Stimulated activated CD8-positive, alpha-beta memory T cell treated with anti-CD3 and anti-CD28 coated beads, Interleukin-7, amount 100 ng/mL, for 24 hours (primary cell): ENCODE measurements around the gene ZNF23.
"Not testable (repeated sequence)": the region's sequence is repeated elsewhere in the genome, so short reads cannot be mapped to it uniquely, and the experiment has no call there.

ENCODE experiments used
- DNase-seq: peaks from one replicate; pipeline ENCODE4 v3.0.0-alpha.2; 2020; ENCODE audit warnings: low read depth

The ZNF23 gene

DNA sequence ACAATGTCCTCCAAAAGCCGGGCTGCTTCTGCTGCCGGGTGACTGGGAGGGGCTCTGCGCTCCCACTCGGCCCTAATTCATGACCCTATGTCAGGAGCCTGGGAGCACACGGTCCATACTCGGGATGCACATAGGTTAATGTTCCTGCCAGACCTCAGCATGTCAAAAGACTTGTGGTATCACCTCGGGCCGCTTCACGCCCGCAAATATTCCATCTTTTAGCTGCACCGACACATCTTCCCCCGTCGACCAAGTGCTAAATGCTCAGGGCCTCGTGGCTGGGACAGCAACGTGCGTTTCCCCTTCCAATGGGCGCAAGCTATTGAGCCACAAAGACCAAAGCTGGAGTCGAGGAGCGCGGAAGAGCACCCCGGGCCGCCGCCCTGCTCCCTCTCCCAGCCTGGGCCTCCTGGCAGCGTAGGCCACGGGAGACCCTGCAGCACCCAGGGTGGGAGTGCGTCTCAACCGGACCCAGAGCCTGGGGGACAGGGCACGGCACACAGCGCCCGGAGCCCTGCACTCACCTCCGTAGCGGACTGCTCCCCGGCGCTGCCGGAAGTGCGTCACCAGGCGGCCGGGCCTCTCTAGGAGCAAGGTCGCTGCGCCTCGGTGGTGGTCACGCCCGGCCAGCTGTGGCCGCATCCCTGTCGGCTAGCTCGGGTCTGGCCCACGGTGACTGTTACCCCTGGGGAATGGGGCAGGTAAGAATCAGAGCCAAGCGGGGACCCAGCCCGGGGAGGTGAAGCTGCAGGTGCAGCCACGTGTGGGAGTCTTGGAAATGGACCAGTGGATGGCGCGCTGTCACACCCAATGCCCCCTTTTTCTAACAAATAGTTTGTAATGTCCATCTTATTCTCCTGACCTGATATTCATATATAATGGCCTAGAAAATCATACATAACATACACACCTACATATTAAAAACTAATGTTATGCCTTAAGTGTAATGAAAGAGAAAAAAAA, at the start of gene ZNF23:
ZNF23 (minus strand) TSS at position 562 of the 963 bp plus-strand sequence. CDS start 5,451 bp downstream, outside the sequence.
- DNase-seq: peak; percentile 64

DNA sequence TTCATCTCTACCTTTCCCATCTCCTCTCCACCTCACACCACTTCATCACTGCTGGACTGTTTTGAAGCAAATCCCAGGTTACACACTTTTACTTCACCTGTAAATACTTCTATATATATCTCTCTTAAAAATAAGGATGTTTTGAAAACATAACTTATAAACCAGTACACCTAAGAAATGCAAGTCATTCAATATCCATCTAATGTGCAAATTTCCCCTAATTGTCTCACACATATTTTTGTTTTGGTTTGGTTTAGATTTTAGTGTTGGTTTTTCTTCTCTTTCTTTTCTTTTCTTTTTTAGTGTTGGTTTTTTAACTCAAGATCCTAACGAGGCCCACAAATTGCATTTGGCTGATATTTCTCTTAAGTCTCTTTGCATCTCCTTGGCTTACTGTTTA, 45.0 kb upstream of the ZNF23 start:
- DNase-seq: no peak

DNA sequence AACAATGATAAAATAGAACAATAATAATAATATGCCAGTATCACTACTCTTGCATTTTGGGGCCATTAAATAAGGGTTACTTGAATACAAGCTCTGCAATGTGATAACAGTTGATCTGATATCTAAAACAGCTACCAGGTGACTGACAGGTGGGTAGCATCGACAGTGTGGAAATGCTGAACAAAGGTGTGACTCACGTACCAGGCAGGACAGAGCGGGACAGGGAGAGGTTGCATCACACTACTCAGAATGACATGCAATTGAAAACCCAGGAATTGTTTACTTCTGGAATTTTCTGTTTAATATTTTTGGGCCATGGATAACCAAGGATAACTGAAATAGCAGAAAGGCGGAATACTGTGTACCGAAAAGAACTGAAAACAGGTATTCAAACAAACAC, 42.9 kb upstream of the ZNF23 start:
- DNase-seq: no peak

DNA sequence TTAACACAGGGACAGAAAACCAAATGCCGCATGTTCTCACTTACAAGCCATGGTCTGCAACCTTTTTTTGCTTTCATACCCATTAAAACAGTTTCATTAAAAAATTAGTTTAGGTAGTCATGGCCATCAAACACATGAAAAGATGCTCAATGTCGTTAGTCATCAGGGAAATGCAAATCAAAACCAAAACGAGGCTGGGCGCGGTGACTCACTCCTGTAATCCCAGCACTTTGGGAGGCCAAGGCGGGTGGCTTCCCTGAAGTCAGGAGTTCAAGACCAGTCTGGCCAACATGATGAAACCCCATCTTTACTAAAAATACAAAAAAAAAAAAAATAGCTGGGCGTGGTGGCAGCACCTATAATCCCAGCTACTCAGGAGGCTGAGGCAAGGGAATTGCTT, 42.0 kb upstream of the ZNF23 start:
- DNase-seq: not testable (repeated sequence)

DNA sequence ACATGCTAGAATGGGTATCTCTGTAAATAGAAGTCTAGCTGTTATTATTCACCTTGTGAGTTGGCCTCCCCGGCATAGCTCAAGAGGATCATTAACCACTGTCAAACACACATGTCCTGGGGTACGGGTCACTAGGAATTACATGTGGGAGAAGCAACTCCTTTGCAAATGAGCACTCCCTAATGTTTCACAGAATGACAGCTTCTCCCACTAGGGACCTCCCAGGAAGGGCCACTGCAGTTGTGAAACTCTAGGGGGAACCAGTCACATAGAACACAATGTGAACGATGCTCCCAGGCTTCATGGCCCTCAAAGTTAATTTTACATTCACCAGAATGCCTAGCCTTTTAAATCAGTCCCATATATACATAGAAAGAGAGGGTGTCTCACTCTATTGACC, 39.5 kb upstream of the ZNF23 start:
- DNase-seq: no peak

DNA sequence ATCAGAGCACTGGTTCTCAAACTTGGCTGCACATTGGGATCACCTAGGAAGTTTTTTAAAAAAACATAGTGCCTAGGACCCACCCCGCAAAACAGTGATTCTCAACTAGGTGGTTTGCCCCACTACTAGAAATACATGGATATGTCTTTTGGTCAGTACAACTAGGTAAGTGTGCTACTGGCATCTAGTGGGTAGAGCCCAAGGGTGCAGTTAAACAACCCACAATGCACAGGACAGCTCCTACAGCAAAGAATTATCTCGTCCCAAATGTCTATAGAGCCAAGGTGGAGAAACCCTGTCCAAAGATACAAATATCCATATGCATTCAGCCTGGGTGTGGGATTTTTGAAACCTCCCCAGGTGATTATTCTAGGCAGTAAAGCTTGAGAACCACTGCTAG, 38.9 kb upstream of the ZNF23 start:
- no peak for DNase-seq

DNA sequence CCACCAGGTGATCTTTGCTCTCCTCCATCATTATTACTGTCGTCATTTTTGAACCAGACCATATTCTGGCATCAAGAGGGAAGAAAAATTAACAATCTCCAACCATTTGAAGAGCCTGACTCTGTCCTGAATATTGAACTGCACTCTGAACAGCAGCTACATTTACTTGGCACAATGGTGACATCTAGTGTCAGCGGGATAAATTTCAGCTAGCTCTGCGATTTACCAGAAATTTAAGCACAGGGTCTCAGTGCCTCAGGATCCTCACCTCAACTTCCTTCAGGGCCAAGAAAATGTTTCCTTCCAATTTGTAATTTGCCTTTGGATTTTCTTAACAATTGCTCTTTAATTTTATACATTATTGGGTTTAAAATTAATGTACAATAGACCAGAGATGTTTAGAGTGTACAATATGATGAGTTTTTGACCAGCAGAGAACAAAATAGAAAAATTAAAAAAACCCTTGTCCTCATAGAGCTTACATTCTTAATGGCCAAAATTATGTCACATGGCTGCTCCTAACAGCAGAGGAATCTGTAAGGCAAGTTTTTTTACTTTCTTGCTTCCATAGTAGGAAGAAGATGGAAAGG, 37.8 kb upstream of the ZNF23 start:
- DNase-seq: no peak

DNA sequence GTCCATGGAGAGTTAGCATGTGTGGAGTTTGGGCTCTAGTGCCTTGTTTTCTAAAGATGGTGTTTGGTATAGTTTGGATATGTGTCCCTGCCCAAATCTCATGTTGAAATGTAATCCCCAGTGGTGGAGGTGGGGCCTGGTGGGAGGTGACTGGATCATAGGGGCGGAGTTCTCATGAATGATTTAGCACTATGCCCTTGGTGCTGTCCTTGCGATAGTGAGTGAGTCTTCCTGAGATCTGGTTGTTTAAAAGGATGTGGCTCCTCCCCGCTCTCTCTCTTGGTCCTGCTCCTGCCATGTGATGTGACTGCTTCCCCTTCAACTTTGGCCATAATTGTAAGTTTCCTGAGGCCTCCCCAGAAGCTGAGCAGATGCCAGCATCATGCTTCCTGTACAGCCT, 36.0 kb upstream of the ZNF23 start:
- no peak for DNase-seq

DNA sequence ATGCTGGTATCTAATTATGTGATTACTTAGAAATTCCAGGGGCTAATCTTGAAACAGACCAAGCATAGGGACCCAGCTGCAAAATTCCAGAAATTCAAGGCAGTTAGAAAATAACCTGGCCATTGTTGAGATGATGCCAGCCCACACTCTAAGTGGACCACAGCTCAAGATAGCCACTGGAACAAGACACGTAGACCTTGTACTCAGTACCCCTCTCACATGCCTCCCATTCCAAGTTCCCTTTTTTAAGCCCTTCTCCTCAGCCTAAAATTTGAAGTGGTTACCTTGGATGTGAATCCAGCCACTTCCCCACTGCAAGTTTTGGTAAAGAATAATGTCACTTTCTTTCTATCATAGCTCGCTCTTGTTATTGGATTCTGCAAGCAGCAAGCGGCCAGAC, 31.2 kb upstream of the ZNF23 start:
- DNase-seq: no peak

DNA sequence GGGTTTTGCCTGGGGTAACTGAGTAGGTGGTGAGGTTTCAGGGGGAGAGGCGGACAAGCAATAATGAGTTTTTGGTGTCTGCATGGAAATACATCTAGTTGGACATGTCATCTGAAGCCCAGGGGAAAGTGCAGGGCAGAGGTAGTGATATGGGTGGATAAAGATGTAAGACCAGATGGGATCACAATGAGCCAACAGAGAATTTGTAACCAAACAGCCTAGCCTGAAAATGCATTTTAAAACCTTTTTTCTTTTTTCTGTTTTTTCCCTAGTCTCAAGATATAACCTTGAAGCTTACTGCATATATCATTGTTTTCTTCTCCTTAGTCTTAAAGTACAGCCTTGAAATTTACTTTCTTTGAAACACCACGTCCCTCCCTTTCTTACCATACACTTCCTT, 30.7 kb upstream of the ZNF23 start:
- DNase-seq: no peak

DNA sequence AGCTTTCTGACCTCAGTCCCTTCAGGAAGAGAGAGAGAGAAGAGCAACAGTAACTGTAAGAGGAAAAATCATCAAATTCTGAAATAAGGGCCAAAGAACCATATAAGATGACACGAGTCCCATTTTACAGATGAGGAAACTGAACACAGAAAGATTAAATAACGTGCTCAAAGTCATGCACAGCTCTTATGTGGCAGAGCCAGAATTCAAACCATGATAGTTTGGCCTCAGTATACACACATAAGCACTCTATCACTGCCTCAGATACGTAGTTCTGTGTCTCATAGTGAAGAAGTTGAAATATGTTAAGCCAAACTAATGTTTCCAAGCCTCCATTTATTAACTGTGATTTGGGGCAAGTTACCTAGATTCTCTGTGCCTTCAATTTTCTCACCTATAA, 29.0 kb upstream of the ZNF23 start:
- no peak for DNase-seq

DNA sequence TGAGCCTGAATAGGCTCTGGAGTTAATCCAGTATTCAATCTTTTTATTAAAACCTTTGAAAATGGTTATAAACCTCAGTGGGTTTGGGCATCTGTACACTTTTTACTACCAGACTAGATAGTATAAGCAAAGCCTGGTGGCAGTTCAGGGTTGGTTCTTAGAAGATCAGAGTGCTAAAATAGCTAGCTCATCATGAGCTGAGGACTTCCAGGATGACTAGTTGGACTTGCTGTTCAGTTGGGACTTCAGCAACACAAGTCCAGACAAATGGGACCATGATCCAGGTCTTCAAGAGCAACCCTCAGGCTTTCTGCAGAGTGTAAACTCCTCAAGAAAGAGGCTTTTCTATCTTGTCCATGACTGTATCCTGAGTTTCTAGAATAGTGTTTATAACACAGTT, 28.3 kb upstream of the ZNF23 start:
- no peak for DNase-seq

DNA sequence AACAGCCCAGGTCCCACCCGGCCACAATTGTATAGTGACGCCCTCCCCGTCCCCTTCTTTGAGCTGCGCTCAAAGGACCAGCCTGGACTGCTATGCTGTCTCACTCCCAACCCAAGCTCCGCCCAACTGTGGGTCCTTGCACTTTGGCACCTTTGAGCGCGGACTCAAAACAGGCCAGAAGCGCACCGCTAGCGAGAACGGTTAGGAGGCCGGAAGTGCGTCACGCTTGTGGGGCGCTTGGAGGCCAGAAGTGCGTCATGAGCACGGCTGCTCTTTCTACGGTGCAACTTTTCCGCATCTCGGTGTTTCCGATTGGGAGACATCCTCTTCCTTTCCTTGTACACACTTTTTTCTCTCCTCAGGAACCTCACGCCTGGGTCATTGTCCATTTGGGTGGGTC, 27.1 kb upstream of the ZNF23 start, which contains the start of gene ZNF19:
ZNF19 (minus strand) TSS at position 203 of the 400 bp plus-strand sequence. CDS start 7,210 bp downstream, outside the sequence.
- DNase-seq: no peak

DNA sequence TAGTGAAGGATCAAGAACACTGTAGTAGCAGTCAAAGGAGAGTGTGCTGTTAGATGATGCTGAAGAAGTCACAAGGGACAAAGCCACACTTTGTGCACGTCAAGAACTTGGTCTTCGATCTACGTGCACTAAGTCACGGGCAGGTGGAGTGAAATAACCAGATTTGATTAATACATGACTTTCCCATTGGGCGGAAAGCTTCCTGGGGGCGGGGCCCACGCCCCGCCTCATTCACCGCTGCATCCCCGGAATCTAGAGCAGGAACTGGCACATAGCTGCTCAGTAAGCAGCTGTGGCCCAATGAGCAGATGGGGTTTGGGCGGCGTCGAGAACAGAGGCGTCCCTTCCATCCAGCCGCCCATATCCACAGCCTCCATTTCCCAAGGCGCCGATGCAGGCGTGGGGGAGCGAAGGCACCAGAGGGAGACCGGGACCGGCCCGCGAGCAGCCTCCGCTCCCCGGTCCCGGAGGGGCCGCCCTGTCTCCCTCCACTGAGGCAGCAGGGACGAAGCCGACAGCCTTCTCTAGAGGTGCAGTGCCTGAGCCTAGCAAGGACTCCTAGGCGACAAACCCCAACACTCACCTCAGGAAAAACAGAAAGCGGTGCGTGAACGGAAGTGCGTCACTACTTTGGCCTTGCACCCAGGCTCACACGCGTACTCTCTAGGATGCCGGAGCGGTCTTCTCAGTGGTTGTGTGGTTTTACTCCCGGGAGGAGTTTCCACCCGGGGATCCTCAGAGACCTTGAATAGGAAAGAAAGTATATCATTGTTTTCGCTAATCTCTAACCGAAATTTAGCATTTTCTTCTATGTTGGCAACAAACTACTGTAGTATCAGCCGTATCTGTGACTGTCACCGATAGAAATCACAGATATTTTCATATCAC, 22.2 kb upstream of the ZNF23 start:
- DNase-seq: peak; percentile 48

DNA sequence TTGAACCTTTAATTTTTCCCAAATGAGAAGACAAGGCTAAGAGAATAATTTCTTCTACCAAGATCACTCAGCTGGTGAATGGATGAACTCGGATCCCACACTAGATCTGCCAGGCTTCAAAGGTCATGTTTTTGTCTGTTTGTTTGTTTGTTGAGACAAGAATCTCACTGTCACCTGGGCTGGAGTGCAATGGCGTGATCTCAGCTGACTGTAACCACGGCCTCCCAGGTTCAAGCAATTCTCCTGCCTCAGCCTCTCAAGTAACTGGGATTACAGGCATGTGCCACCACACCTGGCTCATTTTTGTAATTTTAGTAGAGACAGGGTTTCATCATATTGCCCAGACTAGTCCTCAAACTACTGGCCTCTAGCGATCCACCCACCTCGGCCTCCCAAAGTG, 20.5 kb upstream of the ZNF23 start:
- no peak for DNase-seq

DNA sequence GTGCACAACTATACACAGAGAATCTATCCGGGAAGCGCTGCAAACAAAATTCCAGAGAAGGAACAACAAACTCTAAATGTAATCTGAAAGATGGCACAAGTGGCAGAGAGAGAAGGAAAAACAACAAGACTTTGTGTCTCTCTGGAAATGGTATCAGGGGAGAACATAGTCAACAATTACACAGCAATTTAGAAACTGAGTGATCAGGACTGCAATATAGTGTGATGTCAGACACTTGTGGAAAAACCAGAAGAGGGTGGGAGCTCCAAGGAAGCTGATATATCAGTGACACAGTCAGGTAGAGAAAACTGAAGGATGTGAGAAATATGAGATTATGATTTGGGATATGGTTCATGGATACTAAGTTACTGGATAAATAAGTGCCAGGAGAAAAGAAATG, 18.9 kb upstream of the ZNF23 start:
- no peak for DNase-seq

DNA sequence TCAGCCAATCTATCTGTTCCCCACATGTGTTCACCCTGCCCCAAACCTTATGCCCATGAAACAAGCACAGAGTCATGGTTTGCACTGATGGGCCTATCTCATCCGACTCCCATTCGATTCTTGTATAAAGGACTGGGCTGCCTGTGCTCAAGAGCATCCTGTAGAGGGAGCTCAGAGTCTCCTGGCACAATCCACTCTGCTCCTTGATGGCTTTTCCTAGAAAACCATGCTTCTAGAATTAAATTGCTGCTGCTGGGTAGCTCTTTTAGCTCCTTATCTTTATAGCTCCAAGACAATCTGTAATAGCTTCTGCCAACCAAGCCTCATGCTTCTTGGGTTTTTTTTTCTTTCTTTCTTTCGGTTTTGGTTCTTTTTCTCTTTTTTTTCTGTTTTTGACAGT, 17.4 kb upstream of the ZNF23 start:
- DNase-seq: no peak

DNA sequence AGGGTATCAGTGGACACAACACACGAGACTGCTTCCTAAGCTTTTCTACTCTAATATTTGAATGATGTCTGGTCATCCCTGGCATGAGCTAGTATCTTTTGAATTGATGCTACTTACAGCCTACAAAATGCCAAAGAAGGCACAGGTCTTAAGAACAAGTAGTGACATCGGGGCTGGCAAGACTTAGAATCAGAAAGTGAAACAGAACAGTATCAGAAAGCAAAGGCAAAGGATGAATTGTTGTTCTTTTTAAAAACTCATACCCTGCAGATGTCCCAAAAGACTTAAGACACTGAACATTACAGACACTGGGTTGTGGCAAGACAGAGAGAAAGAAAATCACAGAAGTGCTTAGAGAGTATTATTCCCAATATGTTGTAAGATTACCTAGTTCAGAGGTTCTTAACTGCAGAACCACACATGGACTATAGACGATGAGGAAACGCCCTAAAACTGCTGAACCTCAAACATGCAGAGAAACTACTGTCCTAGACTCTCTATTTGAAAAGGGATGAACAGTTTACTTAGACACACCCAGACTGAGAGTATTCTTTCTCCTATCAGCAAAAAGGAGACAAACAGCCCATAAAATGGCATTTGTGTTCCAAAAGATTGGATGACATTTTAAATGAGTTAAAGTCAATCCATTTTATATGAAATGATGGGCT, 14.5 kb upstream of the ZNF23 start:
- no peak for DNase-seq

DNA sequence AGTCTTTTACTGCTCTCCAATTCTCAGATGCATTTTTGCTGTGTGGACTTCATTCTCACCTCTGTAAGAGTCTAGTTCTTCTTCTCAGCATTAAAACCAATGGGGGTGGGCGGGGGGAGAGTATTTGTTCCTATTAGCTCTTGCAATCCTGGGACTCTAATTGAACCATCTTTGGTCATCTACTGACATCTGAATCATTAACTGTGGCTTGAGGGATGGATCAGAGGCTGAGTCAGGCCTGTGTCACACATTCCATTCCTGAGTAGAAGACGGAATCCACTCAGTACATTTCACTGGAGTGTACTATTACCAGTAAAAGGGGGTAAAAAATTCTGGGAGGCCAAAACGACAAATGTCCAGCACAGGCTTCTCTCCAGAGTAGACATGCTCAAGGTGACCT, 12.8 kb upstream of the ZNF23 start:
- DNase-seq: no peak

DNA sequence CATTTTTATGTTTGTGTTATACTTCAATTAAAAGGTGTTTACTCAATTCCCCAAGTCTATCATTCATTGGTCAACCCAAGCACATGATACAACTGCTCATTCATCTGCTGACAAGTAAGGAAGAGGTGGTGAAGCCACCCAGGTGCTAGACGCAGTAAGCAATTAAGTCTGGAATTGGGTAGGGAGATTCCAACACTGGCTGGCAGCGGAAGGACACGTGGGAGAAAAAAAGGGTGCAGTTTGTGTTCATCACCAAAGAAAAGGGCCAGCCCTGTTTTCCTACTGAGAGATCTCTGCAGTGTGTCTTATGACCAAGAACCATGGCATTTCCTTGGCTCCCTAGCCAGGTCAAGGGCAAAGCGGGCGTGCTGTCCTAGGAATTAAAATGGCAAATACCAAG, 11.8 kb upstream of the ZNF23 start:
- DNase-seq: no peak

DNA sequence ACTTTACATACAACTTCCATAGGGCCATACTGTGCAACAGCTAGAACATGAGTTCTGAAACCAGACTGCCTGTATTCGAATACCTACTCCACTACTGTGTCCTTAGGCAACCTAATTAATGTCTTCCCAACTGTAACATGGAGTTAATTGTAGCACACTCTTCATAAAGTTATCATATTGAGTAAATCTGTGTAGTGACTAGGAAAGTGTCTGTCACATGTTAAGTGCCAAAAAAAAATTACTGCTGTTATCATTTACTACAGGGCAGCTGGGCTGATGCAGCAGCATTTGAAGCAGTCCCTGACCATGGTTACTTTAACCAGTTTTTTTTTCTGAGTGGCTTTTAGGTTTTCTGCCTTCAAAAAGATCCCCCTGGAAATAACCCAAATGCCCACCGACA, 10.9 kb upstream of the ZNF23 start:
- no peak for DNase-seq

DNA sequence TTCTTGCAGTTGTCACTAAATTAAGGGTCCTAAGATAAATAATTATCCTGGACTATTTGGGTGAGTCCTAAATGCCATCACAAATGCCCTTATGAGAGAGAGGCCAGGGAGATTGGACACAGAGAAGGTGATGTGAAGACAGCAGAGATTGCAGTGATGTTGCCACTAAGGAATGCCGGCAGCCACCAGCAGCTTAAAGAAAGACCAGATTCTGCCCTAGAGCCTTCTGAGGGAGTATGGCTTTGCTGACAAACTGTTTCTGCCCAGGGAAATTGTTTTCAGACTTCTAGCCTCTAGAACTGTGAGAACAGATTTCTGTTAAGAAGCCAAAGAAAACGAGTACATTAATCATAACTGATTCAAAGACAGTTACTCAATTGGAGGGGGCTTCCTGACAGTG, 10.0 kb upstream of the ZNF23 start:
- no peak for DNase-seq
